GM23338 (cell line): ENCODE results near the gene FRA10AC1.

ENCODE experiments used
- CREB1 ChIP-seq: fragments of 250-450 bp; sonication (Bioruptor Pico); IDR thresholded peaks from 2 replicates; pipeline ENCODE4 v1.5.0; 2020; ENCODE audit warnings: low read depth, mild to moderate bottlenecking, moderate library complexity
- EZH2 ChIP-seq: fragments of 200-600 bp; sonication (generic); IDR thresholded peaks from one replicate; pipeline ENCODE4 v1.8.0; 2017; ENCODE audit warnings: antibody characterized with exemption, mild to moderate bottlenecking, low read depth; ENCODE audit not compliant: unreplicated experiment
- EZH2phosphoT487 ChIP-seq: fragments of 200-600 bp; sonication (generic); IDR thresholded peaks from one replicate; pipeline ENCODE4 v1.8.1; 2018; ENCODE audit warnings: antibody characterized with exemption; ENCODE audit not compliant: unreplicated experiment
- NANOG ChIP-seq: IDR thresholded peaks from 2 replicates; pipeline ENCODE4 v1.6.1; 2016; ENCODE audit warnings: antibody characterized with exemption, borderline replicate concordance
- POLR2AphosphoS5 ChIP-seq: IDR thresholded peaks from 2 replicates; pipeline ENCODE4 v1.6.1; 2016; ENCODE audit warnings: antibody characterized with exemption, low read depth
- REST ChIP-seq: IDR thresholded peaks from one replicate; pipeline ENCODE4 v1.6.1; 2018; ENCODE audit warnings: antibody characterized with exemption; ENCODE audit not compliant: unreplicated experiment
- TF ChIP-seq, protein P1 (sequence below), 2 experiments: fragments of 200-600 bp in 1 of 2; sonication (generic) in 1 of 2; conservative IDR thresholded peaks; 2 replicates each; pipeline versions ENCODE4 v1.5.1 to v1.6.1; 2016 to 2017; ENCODE audit warnings: antibody characterized with exemption in 2 of 2, low read depth in 2 of 2, mild to moderate bottlenecking in 2 of 2, moderate library complexity in 1 of 2
- TF ChIP-seq, protein P2 (sequence below): IDR thresholded peaks from 2 replicates; pipeline ENCODE4 v1.6.1; 2016; ENCODE audit warnings: antibody characterized with exemption

GRCh38 chr10:93666030-93666429 lies 36.4 kb downstream of the FRA10AC1 start:
- TF ChIP-seq, protein P1, sequence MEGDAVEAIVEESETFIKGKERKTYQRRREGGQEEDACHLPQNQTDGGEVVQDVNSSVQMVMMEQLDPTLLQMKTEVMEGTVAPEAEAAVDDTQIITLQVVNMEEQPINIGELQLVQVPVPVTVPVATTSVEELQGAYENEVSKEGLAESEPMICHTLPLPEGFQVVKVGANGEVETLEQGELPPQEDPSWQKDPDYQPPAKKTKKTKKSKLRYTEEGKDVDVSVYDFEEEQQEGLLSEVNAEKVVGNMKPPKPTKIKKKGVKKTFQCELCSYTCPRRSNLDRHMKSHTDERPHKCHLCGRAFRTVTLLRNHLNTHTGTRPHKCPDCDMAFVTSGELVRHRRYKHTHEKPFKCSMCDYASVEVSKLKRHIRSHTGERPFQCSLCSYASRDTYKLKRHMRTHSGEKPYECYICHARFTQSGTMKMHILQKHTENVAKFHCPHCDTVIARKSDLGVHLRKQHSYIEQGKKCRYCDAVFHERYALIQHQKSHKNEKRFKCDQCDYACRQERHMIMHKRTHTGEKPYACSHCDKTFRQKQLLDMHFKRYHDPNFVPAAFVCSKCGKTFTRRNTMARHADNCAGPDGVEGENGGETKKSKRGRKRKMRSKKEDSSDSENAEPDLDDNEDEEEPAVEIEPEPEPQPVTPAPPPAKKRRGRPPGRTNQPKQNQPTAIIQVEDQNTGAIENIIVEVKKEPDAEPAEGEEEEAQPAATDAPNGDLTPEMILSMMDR (conservative IDR thresholded peaks at IDR 0.05; ENCODE audit: low read depth in 2 of 2) = no peak
- TF ChIP-seq EZH2 = no peak
- no peak for TF ChIP-seq POLR2AphosphoS5
- TF ChIP-seq, protein P2, sequence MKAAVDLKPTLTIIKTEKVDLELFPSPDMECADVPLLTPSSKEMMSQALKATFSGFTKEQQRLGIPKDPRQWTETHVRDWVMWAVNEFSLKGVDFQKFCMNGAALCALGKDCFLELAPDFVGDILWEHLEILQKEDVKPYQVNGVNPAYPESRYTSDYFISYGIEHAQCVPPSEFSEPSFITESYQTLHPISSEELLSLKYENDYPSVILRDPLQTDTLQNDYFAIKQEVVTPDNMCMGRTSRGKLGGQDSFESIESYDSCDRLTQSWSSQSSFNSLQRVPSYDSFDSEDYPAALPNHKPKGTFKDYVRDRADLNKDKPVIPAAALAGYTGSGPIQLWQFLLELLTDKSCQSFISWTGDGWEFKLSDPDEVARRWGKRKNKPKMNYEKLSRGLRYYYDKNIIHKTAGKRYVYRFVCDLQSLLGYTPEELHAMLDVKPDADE = no peak
- no peak for TF ChIP-seq REST
- TF ChIP-seq EZH2phosphoT487 = no peak
- no peak for TF ChIP-seq CREB1 (CRISPR knock-in tag)
- TF ChIP-seq NANOG = no peak
